Measurements from ENCODE around the gene GRAMD1C. TPM values are rescaled to one million over a fixed set of nuclear protein-coding genes. Genes with fewer than 3 reads are reported as not detected.
A peak's percentile ranks its signal among the peaks of the same experiment; 100 is the strongest.

GRAMD1C gene
- polyA plus RNA-seq, 2 donors, result 5.9 to 21.1 TPM

DNA sequence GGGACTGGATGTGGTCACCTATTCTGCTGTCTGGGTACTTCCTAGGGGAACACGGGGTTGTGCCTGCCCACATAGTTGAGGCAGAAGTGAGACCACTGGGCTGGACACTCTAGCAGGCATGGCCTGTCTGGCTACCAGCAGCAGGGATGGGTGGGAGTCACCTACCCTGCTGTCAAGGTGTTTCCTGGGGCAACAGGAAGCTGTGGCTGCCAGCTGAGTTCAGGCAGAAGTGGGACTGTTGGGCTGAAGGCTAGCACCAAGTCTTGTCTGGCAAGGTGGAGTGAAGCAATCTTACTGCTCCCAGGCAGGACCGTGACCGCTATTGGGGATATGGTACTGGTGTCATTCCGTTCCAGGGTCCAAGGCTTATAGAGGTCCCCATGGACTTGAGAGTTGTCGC, 89.0 kb downstream of the GRAMD1C start:
- 78 to 81% methylated on average over 5 of the region's 5 CpGs for WGBS, 2 donors
- Histone ChIP-seq H3K4me3 (ENCODE audit: low read depth in 1 of 2, low read length in 2 of 2) (no peak overlapping the region), H3K9me3 (ENCODE audit: control insufficient read depth in 2 of 2, insufficient read depth in 1 of 2, low read depth in 1 of 2, low read length in 1 of 2) (no peaks in the 10 kb centered on the region), H3K4me1 (ENCODE audit: control insufficient read depth in 2 of 2, insufficient read depth in 2 of 2, low read length in 1 of 2) (no peaks in the 10 kb centered on the region), H3K27ac (ENCODE audit: low read depth in 2 of 2, low read length in 1 of 2) (no peak overlapping the region), H3K36me3 (ENCODE audit: control insufficient read depth in 2 of 2, insufficient read depth in 2 of 2, low read length in 1 of 2) (no peaks in the 10 kb centered on the region), H3K27me3 (ENCODE audit: control insufficient read depth in 1 of 2, insufficient read depth in 2 of 2, low read length in 2 of 2) (no peaks in the 10 kb centered on the region)

DNA sequence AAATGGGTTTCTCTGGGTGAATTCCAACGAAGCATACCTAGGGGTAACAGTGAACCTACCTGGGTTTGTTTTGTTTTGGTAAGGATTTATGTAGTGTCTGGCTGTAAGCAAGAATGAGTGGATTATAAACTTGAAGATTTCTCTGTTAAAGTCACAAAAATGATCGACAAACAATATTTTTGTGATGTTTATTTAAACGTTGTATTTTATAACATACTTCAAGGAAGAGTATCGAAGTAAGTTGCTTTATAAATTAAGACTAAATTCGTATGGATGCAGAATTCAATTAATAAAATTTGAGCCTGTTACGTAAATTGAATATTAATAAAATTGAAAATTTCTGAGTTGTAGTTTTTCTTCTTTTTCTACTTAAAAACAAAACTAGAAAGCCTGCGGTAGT, 108.2 kb downstream of the GRAMD1C start:
- Histone ChIP-seq H3K9me3 (ENCODE audit: control insufficient read depth in 2 of 2, insufficient read depth in 1 of 2, low read depth in 1 of 2, low read length in 1 of 2) (no peaks in the 10 kb centered on the region), H3K27me3 (ENCODE audit: control insufficient read depth in 1 of 2, insufficient read depth in 2 of 2, low read length in 2 of 2) (no peaks in the 10 kb centered on the region), H3K36me3 (ENCODE audit: control insufficient read depth in 2 of 2, insufficient read depth in 2 of 2, low read length in 1 of 2) (peaks cover 0 to under 1% of the 10 kb centered on the region in 2 donors), H3K4me1 (ENCODE audit: control insufficient read depth in 2 of 2, insufficient read depth in 2 of 2, low read length in 1 of 2) (no peaks in the 10 kb centered on the region), H3K27ac (ENCODE audit: low read depth in 2 of 2, low read length in 1 of 2) (no peak overlapping the region), H3K4me3 (ENCODE audit: low read depth in 1 of 2, low read length in 2 of 2) (peak overlapping the region in 1 of 2 donors; percentile 63)
- 69 to 79% methylated on average over 7 of the region's 7 CpGs for WGBS, 2 donors

DNA sequence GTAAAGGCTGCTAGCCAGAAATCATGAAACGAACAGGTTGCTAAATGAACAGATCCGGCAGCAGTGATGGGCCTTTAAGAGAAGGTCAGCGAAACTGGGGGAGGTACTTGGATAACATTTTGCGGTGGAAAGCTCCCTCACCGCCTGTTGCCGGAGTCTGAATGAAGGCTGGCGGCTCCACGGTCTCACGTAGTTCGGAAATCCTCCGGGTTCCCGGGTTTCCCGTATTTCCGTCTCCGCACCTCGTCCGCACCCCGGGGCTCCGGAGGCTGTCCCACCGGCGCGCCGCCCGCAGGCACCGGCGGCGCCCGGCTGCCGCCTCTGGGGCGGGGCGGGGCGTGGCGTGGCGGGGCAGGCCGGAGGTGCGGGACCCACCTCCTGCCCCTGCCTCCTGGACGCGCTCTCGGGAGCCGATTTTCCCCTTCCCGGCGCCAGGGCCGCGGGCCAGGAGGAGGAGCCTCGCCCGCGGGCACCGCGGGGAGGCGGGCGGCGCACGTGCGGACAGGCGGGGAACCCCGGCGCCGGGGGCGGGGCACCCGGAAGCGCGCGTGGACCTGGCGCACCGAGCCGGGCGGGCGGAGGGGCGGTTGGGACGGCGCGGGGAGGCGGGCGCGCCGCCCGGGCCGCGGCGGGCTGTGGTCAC, 108.9 kb downstream of the GRAMD1C start, which contains the start of gene ZDHHC23:
ZDHHC23 (plus strand) TSS at position 642 of the 643 bp plus-strand sequence. CDS start 790 bp downstream, outside the sequence.
- Histone ChIP-seq H3K4me1 (ENCODE audit: control insufficient read depth in 2 of 2, insufficient read depth in 2 of 2, low read length in 1 of 2) (no peaks in the 10 kb centered on the region), H3K4me3 (ENCODE audit: low read depth in 1 of 2, low read length in 2 of 2) (peak within 1 kb of the TSS; percentile 63 to 85), H3K27me3 (ENCODE audit: control insufficient read depth in 1 of 2, insufficient read depth in 2 of 2, low read length in 2 of 2) (no peaks in the 10 kb centered on the region), H3K36me3 (ENCODE audit: control insufficient read depth in 2 of 2, insufficient read depth in 2 of 2, low read length in 1 of 2) (no peaks in the 10 kb centered on the region), H3K9me3 (ENCODE audit: control insufficient read depth in 2 of 2, insufficient read depth in 1 of 2, low read depth in 1 of 2, low read length in 1 of 2) (no peaks in the 10 kb centered on the region), H3K27ac (ENCODE audit: low read depth in 2 of 2, low read length in 1 of 2) (peak within 1 kb of the TSS; percentile 70 to 74)
- 0 to 1% methylated on average over 77 to 80 of the region's 80 CpGs for WGBS, 2 donors

DNA sequence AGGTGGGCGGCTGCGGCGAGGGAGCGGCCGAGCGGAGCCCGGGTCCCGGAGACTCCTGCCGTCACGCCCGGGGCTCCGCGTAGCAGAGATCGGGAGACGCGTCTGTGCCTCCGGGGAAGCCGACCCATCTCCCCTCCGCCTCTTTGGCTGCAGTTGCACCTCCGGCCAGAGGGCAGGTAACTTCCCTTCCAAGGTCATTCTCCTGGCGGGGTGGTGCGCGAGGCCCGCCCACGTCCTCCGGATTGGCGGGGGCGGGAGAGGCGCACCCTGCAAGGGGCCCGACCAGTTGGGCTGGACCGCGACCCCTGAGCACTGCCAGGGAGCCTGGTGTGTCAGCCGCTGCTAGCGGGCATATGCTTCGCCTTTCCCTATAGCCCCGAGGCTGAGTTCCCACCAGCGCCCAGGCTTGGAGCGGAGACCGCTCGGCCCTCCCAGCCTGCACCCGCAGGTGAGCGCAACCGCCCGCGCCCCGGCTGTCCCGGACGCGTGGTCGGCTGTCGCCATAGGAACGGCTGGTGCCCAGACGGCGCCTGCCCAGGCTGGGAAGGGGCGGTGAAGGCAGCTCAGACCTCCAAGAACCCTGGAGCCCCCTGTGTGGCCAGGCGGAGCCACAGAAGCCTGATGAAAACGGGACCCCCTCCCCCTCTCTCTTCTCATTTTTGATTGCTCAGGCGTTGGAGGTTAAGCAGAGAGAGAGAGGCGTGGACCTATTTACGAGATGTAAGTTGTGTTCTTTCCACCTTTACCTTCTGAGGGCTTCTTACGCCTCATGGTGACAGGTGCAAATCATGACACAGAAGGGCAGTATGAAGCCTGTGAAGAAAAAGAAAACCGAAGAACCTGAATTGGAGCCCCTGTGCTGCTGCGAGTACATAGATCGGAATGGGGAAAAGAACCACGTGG, 109.7 kb downstream of the GRAMD1C start:
- H3K27me3 ChIP-seq (ENCODE audit: control insufficient read depth in 1 of 2, insufficient read depth in 2 of 2, low read length in 2 of 2), result no peaks in the 10 kb centered on the region
- peak overlapping the region; percentile 63 to 85 for H3K4me3 ChIP-seq (ENCODE audit: low read depth in 1 of 2, low read length in 2 of 2)
- H3K4me1 ChIP-seq (ENCODE audit: control insufficient read depth in 2 of 2, insufficient read depth in 2 of 2, low read length in 1 of 2), result no peaks in the 10 kb centered on the region
- H3K36me3 ChIP-seq (ENCODE audit: control insufficient read depth in 2 of 2, insufficient read depth in 2 of 2, low read length in 1 of 2), result no peaks in the 10 kb centered on the region
- H3K27ac ChIP-seq (ENCODE audit: low read depth in 2 of 2, low read length in 1 of 2), result peak overlapping the region; percentile 7 to 70
- 1 to 2% methylated on average over 59 to 65 of the region's 65 CpGs for WGBS, 2 donors
- H3K9me3 ChIP-seq (ENCODE audit: control insufficient read depth in 2 of 2, insufficient read depth in 1 of 2, low read depth in 1 of 2, low read length in 1 of 2), result no peaks in the 10 kb centered on the region

DNA sequence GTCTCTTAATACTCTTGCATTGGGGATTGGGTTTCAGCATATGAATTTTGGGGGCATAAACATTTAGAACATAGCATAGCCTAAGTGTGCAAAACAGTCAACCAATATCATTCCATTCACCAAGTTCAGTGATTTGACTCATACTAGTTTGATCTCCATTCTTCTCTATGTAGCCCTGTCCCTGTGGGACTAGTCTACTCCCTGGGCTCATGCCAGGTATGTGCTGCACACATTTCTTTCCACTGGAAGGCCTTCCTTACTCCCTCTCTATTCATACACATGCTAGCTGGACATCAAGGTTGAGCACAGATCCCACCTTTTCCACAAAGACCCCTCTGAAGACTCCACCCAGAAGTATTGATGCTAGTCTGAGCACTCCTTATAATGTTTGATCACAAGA, 114.3 kb downstream of the GRAMD1C start:
- Histone ChIP-seq H3K4me3 (ENCODE audit: low read depth in 1 of 2, low read length in 2 of 2) (no peak overlapping the region), H3K27ac (ENCODE audit: low read depth in 2 of 2, low read length in 1 of 2) (no peak overlapping the region), H3K36me3 (ENCODE audit: control insufficient read depth in 2 of 2, insufficient read depth in 2 of 2, low read length in 1 of 2) (no peaks in the 10 kb centered on the region), H3K27me3 (ENCODE audit: control insufficient read depth in 1 of 2, insufficient read depth in 2 of 2, low read length in 2 of 2) (no peaks in the 10 kb centered on the region), H3K4me1 (ENCODE audit: control insufficient read depth in 2 of 2, insufficient read depth in 2 of 2, low read length in 1 of 2) (no peaks in the 10 kb centered on the region), H3K9me3 (ENCODE audit: control insufficient read depth in 2 of 2, insufficient read depth in 1 of 2, low read depth in 1 of 2, low read length in 1 of 2) (no peaks in the 10 kb centered on the region)

DNA sequence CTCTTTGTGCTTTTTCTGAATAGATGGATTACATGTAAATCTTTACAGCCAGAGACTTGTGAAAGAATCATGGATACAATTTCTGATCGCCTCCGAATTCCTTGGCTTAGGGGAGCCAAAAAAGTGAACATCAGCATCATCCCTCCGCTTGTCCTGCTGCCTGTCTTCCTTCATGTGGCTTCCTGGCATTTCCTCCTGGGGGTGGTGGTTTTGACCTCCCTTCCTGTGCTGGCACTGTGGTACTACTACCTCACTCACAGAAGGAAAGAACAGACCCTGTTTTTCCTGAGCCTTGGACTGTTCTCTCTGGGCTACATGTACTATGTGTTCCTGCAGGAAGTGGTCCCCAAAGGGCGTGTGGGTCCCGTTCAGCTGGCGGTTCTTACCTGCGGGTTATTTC, 115.1 kb downstream of the GRAMD1C start:
- no peak overlapping the region for H3K4me3 ChIP-seq (ENCODE audit: low read depth in 1 of 2, low read length in 2 of 2)
- H3K27me3 ChIP-seq (ENCODE audit: control insufficient read depth in 1 of 2, insufficient read depth in 2 of 2, low read length in 2 of 2), result no peaks in the 10 kb centered on the region
- 41 to 58% methylated on average over 7 of the region's 7 CpGs for WGBS, 2 donors
- H3K27ac ChIP-seq (ENCODE audit: low read depth in 2 of 2, low read length in 1 of 2), result no peak overlapping the region
- H3K9me3 ChIP-seq (ENCODE audit: control insufficient read depth in 2 of 2, insufficient read depth in 1 of 2, low read depth in 1 of 2, low read length in 1 of 2), result no peaks in the 10 kb centered on the region
- H3K36me3 ChIP-seq (ENCODE audit: control insufficient read depth in 2 of 2, insufficient read depth in 2 of 2, low read length in 1 of 2), result peaks cover 0 to 2% of the 10 kb centered on the region in 2 donors
- H3K4me1 ChIP-seq (ENCODE audit: control insufficient read depth in 2 of 2, insufficient read depth in 2 of 2, low read length in 1 of 2), result no peaks in the 10 kb centered on the region

DNA sequence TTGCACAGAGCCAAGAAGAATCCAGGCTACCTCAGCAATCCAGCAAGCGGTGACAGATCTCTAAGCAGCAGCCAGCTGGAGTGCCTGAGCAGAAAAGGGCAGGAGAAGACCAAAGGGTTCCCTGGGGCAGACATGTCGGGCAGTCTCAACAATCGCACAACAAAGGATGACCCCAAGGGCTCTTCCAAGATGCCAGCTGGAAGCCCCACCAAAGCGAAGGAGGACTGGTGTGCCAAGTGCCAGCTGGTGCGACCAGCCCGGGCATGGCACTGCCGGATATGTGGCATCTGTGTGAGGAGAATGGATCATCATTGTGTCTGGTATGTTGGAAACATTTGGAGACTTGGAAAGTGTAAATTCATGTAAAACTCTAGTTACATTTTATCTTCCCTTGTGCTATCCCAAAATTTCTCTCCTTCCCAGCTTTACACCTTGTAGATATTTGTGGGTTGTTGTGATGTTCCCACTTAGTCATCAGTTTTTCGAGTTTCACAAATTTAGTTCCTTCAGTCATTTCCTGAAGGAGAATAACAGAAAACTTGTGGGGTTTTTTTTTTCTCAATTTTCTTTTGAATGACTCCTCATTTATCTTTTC, 115.6 kb downstream of the GRAMD1C start:
- Histone ChIP-seq H3K4me1 (ENCODE audit: control insufficient read depth in 2 of 2, insufficient read depth in 2 of 2, low read length in 1 of 2) (no peaks in the 10 kb centered on the region), H3K36me3 (ENCODE audit: control insufficient read depth in 2 of 2, insufficient read depth in 2 of 2, low read length in 1 of 2) (peaks cover 0 to 2% of the 10 kb centered on the region in 2 donors), H3K4me3 (ENCODE audit: low read depth in 1 of 2, low read length in 2 of 2) (no peak overlapping the region), H3K27ac (ENCODE audit: low read depth in 2 of 2, low read length in 1 of 2) (no peak overlapping the region), H3K9me3 (ENCODE audit: control insufficient read depth in 2 of 2, insufficient read depth in 1 of 2, low read depth in 1 of 2, low read length in 1 of 2) (no peaks in the 10 kb centered on the region), H3K27me3 (ENCODE audit: control insufficient read depth in 1 of 2, insufficient read depth in 2 of 2, low read length in 2 of 2) (no peaks in the 10 kb centered on the region)
- 46 to 55% methylated on average over 8 of the region's 8 CpGs for WGBS, 2 donors

DNA sequence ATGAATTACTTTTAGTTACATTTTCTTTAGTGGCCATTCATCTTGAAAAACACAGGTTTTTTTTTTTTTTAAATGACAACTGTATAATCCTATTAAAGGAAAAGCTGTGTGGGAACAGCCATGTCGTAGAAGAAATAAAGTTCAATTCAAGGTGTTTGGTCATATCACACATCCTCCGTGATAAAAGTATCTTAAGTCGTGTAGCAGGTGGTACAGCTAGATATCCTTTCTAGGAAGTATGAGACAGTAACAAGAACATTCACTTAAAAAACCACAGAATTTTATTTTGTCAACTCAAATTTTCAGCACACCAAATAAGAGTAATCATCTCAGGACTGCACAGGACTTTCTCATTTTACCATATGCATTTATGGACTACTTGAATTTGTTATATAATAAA, 125.3 kb downstream of the GRAMD1C start:
- WGBS, 2 donors, result 81 to 92% methylated on average over 3 of the region's 3 CpGs
- no peaks in the 10 kb centered on the region for H3K27me3 ChIP-seq (ENCODE audit: control insufficient read depth in 1 of 2, insufficient read depth in 2 of 2, low read length in 2 of 2)
- no peaks in the 10 kb centered on the region for H3K4me1 ChIP-seq (ENCODE audit: control insufficient read depth in 2 of 2, insufficient read depth in 2 of 2, low read length in 1 of 2)
- no peak overlapping the region for H3K27ac ChIP-seq (ENCODE audit: low read depth in 2 of 2, low read length in 1 of 2)
- no peaks in the 10 kb centered on the region for H3K36me3 ChIP-seq (ENCODE audit: control insufficient read depth in 2 of 2, insufficient read depth in 2 of 2, low read length in 1 of 2)
- H3K4me3 ChIP-seq (ENCODE audit: low read depth in 1 of 2, low read length in 2 of 2), result no peak overlapping the region
- H3K9me3 ChIP-seq (ENCODE audit: control insufficient read depth in 2 of 2, insufficient read depth in 1 of 2, low read depth in 1 of 2, low read length in 1 of 2), result no peaks in the 10 kb centered on the region

DNA sequence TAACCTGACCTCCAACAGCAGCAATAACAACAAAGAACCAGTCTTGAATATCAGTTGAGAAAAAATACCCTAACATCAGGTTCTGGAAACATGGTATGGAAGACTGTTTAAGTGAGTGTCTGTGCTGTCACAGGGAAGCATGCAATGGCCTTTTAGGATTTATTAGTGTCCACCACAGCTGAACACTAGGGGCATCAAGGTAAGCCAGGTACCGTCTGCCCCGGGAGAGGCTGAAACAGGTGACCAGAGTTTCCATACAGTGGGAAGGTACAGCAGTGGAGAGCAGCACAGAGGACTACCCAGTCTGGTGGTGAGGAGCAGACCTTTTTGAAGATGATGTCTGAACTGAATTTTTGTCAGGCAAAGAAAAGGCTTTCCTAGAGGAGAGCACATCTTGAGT, 127.6 kb downstream of the GRAMD1C start:
- WGBS, 2 donors, result 74 to 83% methylated on average over 2 of the region's 2 CpGs
- no peaks in the 10 kb centered on the region for H3K36me3 ChIP-seq (ENCODE audit: control insufficient read depth in 2 of 2, insufficient read depth in 2 of 2, low read length in 1 of 2)
- no peaks in the 10 kb centered on the region for H3K9me3 ChIP-seq (ENCODE audit: control insufficient read depth in 2 of 2, insufficient read depth in 1 of 2, low read depth in 1 of 2, low read length in 1 of 2)
- no peaks in the 10 kb centered on the region for H3K4me1 ChIP-seq (ENCODE audit: control insufficient read depth in 2 of 2, insufficient read depth in 2 of 2, low read length in 1 of 2)
- H3K27me3 ChIP-seq (ENCODE audit: control insufficient read depth in 1 of 2, insufficient read depth in 2 of 2, low read length in 2 of 2), result no peaks in the 10 kb centered on the region
- H3K27ac ChIP-seq (ENCODE audit: low read depth in 2 of 2, low read length in 1 of 2), result no peak overlapping the region
- H3K4me3 ChIP-seq (ENCODE audit: low read depth in 1 of 2, low read length in 2 of 2), result no peak overlapping the region

Measured in esophagus (tissue), 2 donors.